Heart left ventricle (tissue), 13 donors: ENCODE results near the gene AKR1B1.

Source experiments
- CTCF ChIP-seq, 12 donors: fragments of 200-600 bp; sonication (generic) in 4 of 12; IDR thresholded peaks; one replicate each; pipeline versions ENCODE4 v1.5.0 to v1.8.0; 2018 to 2022; ENCODE audit warnings: antibody characterized with exemption in 12 of 12, mild to moderate bottlenecking in 5 of 12
- POLR2A ChIP-seq, 2 donors: fragments of 450-650 bp; IDR thresholded peaks; one replicate each; pipeline ENCODE4 v1.6.1; 2017; ENCODE audit warnings: antibody characterized with exemption in 2 of 2, mild to moderate bottlenecking in 2 of 2, moderate library complexity in 2 of 2
- donor health status: ischemic (EF 13 %, LVEDD 7.1; RV severe dilation, severe dysfunction).
- donor health status: DM: no; HTN: yes; CAD: no.
- donor health status: DM: no; HTN: no; CAD: no.
- donor health status: ischemic (EF 25% LVEDD 6.9; RV normal size, moderate dysfunction).
- donor health status: ischemic (EF 25% LVEDD 5.7; RV mildly dilated, moderate dysfunction).
- donor health status: ischemic (EF 35%, LVEDD 5.7; RV mildly dilated, moderate dysfunction).
- donor health status: nonischemic (EF 11% LVEDD 7.7; RV severe dilation, severe dysfunction).
- donor health status: DM: yes; HTN: yes; CAD: no.
- donor health status: PGD.
- donor health status: ischemic (EF 29% LVEDD 5.4; RV normal size, mild dysfunction).
- donor health status: nonischemic (EF 23%, LVEDD 6.1; RV moderate dilation, normal function).

GRCh38 chr7:134450294-134451000 is 8.5 kb downstream of the AKR1B1 start:
- no peak for TF ChIP-seq POLR2A (IDR thresholded peaks at IDR 0.05)
- no peak for TF ChIP-seq CTCF (IDR thresholded peaks at IDR 0.05)
